Activated gamma-delta T cell (primary cell): ENCODE results near the gene FN3K.

Experiments
- DNase-seq: peaks from one replicate; lab custom pipeline; 2025; lab: John Stamatoyannopoulos, UW

The FN3K gene

GRCh38 chr17:82795615-82796014 lies 60.2 kb downstream of the FN3K start:
- no peak for DNase-seq

DNA sequence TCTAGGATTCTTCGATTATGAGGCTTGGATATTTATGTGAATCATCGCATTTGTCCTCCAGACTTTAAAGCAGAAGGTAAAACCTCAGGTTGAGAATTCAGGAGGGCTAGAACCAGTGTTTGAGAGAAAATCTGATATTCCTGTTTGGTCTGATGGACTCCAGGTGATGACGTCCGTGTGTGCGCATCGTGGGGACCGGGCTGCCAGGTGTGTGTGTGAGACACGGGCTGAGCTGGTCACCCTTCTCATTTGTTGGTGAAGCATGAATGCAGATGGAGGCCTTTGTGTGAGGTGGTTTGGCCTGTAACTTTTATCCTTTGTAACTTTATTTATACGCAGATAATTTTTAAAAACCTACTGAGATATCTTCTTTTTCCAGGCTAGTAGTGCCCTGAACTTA lies 61.6 kb downstream of the FN3K start:
- no peak for DNase-seq

DNA sequence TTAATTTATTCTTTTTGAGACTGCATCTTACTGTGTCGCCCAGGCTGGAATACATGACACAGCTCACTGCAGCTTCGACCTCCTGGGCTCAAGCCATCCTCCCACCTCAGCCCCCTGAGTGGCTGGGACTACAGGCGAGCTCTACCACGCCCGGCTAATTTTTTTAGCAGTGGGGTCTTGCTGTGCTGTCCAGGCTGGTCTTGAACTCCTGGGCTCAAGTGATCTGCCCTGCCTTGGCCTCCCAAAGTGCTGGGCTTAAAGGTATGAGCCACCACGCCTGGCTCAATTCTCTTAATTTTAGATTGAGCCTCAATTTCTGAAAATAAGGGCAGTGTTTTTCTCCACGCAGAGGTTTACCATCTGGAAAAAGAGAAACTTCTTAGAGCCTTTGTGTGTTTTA lies 63.3 kb downstream of the FN3K start:
- DNase-seq: no peak

DNA sequence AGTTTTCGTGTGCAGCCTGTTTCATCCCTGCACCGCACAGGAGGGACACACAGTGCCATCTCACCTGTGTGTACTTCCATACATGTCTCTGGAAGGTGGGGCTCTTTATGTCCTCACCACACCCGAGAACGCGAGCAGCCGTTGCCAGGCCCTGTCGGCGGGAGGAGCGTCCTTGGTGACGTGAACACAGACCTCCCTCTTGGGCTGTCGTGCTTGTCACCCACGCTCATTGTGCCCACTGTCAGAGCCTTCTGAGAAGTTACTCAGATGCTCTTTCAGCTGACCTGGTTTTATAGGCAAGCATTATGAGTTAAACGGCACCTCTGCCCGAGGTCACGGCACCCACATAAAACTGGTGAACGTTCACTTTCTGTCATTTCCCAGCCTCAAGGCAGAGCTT lies 64.2 kb downstream of the FN3K start:
- DNase-seq: no peak
